Mammary epithelial cell (primary cell): ENCODE results near the gene HCFC1.

Source experiments
- CTCF ChIP-seq, 2 donors: IDR thresholded peaks in 1 of 2; conservative IDR thresholded peaks in 1 of 2; 2 replicates each; pipeline ENCODE4 v1.5.1; 2011 to 2012; ENCODE audit warnings: inconsistent platforms in 2 of 2, low read length in 2 of 2, mild to moderate bottlenecking in 2 of 2, control low read depth in 1 of 2, low read depth in 1 of 2; ENCODE audit not compliant: insufficient read depth in 1 of 2; ENCODE audit errors: extremely low read depth in 1 of 2
- EZH2 ChIP-seq: IDR thresholded peaks from 2 replicates; pipeline ENCODE4 v1.6.1; 2012; ENCODE audit warnings: low read length, inconsistent platforms, borderline replicate concordance

GRCh38 chrX:153981231-153981630 lies 9.6 kb upstream of the HCFC1 start:
- TF ChIP-seq EZH2 (no peak), CTCF (conservative IDR thresholded peaks at IDR 0.05 in 1 of 2, IDR thresholded peaks at IDR 0.05 in 1 of 2; ENCODE audit: extremely low read depth in 1 of 2, insufficient read depth in 1 of 2, low read depth in 1 of 2, low read length in 2 of 2) (no peak)
